HG03460 (cell line): ENCODE results near the gene KCNIP1.
"Not testable (repeated sequence)": the region's sequence is repeated elsewhere in the genome, so short reads cannot be mapped to it uniquely, and the experiment has no call there.

Experiments used
- ATAC-seq: cut with Tn5 transposase; IDR thresholded peaks from one replicate; pipeline ENCODE4 v1.9.1; 2021; ENCODE audit not compliant: unreplicated experiment

The KCNIP1 gene

DNA sequence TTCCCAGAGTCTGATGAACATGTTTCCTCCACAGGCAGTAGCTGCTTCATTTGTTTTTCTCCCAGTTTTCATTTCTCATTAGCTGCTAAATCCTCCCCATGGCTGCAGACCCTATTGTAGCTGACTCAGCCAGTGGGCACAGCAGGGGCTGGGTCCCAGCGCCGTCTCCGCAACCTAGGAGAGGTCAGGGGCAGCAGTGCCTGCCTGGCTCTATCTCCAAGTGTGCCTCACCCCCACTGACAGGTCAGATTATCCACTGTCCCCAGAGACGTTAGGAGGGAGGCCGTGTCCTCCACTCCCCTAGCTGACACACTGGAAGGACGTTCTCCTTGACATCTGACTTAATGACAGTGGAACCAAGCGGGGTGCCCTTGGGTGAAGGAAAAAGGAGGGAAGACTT is 31.1 kb downstream of the KCNIP1 start:
- ATAC-seq, result no peak

DNA sequence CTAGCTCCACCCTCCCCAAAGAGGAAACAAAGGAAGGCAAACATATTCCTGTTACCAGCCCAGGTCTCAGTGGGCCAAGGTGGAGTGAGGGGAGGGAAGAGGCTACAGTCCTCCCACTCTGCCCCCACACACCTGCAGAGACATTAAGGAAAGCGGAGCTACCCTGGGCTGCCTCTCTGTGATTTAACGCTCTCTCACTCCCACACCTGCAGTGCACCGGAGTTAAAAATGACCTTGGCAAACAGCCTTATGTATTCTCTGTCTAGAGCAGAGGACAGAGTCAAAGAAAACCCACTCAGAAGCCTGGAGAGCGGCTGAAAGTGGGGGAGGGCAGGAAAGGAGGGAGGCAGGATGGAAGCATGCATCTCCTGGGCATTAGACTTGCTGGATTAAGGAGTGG is 32.7 kb downstream of the KCNIP1 start:
- no peak for ATAC-seq

DNA sequence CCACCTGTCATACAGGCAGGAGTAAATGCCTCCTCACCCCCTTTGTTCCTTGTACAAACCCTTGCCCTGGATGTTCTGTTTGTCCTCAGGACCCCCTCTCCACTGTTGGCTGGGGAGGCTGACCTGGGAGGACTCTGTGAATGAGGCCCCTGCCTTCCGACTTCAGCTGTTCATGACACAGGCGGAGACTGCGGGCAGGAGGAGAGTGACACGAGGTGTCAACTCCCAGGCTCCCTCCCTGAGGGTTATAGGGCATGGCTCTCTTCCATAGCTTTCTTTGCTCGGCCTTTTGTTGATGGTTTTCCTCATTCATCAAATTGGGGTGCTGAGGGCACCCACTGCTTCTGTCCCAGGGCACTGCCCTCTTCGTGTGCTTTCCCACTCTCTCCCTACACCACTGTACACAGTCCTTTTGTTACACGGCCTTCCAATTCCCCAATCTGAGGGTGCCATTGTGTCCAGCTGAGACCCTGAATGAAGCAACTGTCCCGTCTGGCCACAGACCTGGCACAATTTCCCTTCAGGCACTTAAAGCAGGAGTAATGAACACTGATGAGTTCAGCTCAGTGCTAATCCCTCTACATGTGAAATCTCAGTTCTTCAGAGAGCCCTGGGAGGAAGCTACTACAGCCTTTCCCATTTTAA is 33.8 kb downstream of the KCNIP1 start:
- no peak for ATAC-seq

DNA sequence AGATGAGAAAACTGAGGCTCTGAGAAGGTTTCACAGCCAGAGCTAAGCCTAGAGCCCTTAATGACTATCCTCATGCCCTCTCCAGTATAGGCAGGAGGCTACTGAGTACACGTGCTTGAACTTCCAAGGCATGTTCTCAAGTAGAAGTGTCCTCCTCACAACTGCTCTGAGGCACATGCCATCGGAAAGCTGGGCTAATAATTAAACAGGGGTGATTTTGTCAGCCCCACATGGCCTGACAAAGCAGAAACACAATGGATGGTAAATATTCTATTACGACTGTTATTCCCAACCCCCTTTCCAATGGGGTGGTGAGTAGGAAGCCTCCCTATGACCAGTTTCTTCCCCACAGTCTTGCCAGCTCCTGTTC is 34.3 kb downstream of the KCNIP1 start:
- ATAC-seq, result no peak

DNA sequence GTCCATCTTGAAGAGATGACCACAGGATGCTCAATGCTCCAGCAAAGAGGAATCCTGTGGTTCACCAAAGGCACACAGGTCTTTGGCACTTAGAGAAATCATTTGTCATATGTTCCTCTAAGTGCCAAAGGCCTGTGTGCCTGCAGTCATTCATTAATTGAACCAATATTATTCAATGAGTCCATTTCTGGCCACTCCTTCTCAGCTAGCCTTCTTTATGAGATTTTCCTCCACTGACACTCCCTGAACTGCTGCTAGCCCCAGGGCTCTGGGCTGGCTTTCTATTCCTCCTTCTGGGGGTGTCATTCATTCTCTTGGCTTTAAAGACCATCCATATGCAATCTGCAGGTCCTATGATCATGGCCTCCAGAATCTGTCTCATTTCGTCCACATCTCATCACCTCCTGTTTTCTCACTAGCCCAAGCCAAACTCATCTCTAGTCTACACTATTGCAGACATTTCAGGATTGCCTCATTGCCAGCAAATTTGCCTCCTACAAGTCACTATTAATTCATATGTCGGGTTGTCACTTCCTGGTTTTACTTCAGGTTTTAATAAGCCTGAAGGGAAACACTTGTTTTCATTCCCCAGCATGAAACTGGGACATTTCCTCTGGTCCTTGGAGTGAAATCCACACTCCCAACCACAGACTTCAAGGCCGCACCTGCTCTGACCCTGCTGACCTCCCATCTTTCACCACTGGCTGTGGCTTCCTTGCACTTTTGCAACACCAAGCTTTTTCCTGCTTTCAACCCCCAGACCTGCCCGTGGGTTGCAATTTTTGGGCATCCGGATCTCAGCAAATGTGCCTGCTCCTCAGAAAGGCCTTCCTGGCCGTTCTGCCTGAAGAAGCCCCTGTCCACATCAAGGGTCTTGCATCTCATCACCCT is 35.1 kb downstream of the KCNIP1 start:
- ATAC-seq, result no peak

DNA sequence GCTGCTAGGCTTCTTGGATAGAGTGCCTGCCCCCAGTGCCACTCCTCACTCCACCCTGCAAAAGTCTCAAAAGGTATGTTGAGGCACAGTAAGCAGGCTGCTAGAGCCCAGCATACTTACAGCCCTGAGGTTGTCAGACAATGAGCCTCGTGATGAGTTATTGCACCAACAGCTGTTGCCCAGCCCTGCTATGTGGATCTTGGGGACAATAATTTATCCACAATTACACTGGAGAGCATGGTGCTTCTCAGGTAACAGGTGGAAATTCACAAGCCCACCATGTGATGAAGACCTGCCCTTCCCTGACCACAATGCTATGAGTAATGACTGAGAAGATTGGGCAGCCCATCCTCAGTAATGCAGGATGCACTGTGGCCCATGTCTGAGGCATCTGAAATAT is 36.5 kb downstream of the KCNIP1 start:
- no peak for ATAC-seq

DNA sequence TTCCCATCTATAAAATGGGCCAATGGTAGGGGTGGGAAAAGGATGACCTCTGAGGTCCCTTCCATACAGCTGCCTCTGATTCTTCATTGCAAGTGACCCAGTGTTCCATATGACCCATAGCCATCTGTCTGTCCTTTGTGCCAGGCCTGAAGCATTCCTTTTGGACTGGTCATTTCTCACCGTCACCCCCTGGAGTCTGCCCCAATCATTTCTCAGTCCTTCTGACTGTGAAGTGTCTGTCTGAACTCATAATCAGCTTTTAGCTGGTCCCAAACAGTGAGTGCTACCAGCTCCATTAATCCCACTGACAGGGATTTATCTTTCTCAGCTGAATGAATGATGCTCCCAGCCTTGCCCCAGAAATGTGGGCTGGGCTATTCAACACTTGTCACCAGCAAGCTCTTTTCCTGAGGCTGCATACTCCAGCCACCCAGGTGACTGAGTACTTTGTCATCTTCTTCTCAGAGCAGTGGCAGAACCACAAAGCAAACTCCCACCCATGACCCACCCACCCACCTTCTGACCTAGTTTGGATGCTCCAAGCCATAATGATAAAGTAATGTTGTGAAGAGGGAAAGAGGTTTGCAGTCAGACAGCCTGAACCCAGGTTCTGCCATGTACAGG is 37.4 kb downstream of the KCNIP1 start:
- ATAC-seq, result no peak

DNA sequence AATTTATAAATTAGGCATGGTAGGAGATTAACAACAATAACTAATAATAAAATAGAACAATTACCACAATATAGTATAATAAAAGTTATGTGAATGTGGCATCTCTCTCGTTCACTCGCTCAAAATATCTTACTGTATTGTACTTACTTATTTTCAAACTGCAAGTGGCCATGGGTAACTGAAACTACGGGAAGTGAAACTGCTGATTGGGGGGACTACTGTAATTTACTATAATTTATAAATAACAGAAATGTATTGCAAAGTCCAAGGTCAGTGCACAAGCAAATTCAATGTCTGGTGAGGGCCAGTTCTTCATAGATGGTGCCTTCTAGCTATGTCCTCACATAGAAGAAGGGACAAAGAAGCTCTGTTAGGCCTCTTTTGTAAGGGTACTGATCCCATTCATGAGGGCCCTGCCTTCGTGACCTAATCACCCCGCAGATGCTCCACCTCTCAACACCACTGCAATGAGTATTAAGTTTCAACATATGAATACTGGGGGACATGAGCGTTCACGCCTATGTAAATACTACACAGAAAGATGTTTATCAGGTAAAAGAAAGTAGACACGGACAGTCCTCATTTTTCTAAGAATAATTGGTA is 39.0 kb downstream of the KCNIP1 start:
- no peak for ATAC-seq

DNA sequence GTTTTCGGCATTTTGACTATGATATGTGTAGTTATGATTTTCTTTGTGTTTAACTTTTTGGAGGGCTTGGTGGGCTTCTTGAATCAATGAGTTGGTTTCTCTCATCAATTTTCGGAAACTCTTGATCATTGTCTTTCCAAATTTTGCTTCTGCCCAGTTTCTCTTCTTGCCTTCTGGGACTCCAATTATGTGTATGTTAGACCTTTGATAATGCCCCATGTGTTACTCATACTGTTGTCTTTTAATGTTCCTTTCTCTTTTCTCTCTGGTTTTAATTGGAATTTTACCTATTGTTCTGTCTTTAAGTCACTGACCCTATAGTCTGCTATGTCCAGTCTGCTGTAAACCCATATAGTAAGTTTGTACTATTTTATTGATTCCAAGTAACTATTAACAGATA is 41.5 kb downstream of the KCNIP1 start:
- ATAC-seq, result no peak

DNA sequence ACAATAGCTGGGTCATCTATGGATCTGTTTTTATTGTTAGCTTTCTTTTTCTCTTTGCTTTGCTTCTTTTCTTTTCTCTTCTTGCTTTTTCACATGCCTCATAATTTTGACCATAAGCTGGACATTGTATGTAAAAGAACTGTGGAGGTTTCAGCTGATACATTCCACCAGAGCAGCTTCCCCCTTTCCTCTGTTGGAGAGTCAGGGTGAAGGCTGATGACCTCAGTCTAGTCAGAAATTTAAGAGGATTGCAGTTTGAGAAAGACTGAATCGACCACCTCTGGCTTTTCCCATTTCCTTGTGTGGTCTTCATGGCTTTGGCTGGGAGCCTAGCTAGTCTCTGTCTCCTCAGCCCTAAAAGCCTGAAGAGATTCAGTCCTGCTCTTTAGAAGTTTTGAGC is 42.0 kb downstream of the KCNIP1 start:
- ATAC-seq, result no peak

DNA sequence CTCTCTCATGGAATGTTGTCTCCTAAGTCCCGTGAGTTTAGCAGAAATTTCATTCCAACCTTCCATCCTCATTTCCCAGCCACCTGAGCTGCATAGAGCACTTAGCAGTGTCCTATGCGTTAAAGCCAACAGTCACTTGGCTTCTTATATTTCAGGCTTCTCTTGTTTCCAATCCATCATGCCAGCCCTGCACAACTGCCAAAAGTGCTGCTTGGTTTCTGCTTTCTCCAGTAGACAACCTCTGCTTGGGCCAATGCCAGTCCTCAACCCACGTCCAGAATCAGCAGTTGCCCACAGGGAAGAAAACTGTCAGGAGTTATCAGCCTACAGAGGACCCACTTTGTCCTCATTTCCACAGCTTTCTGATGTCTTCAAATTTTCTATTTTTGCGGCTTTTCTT is 42.5 kb downstream of the KCNIP1 start:
- no peak for ATAC-seq

DNA sequence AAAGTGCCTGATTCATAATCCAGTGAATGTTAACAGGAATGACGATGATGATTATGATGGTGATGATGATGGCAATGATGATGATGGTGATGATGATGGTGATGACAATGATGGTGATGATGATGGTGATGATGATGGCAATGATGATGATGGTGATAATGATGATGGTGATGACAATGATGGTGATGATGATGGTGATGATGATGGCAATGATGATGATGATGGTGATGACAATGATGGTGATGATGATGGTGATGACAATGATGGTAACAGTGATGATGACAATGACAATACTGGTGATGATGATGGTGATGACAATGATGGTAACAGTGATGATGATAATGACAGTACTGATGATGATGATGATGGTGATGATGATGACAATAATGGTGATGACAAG is 46.6 kb downstream of the KCNIP1 start:
- ATAC-seq, result not testable (repeated sequence)

DNA sequence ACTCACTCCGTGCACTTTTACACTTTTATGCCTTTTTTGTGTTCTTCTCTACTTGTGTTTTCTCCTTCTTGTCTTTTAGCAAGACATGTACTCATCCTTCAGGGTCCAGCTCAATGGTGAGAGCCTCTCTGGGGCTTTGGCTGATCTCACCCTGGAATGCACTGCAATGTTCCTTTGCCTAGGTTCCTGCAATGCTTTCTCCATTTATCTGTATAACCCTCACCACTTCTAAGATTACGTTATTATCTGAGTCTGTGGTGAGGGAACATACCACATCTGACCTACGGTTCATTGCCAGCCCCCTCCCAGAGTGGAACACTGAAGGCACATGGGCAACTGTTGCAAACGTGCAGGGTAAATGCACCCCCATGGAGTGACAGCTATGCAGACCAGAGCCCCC is 47.3 kb downstream of the KCNIP1 start:
- no peak for ATAC-seq

DNA sequence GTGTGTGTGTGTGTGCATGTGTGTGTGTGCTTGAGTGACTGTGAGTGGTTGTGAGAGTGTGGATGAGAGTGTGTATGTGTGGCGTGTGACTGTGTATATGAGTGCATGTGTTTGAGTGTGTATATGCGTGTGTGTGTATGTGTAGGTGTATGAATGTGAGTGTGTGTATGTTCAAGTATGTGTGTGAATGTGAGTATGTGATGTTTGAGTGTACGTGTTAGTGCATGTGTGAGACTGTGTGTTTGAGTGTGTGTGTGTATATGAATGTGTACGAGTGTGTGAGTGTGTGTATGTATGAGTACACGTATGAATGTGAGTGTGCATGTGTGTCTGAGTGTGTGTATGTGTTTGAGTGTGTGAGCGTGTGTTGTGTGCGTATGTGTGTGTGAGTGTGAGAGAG is 47.8 kb downstream of the KCNIP1 start:
- no peak for ATAC-seq

DNA sequence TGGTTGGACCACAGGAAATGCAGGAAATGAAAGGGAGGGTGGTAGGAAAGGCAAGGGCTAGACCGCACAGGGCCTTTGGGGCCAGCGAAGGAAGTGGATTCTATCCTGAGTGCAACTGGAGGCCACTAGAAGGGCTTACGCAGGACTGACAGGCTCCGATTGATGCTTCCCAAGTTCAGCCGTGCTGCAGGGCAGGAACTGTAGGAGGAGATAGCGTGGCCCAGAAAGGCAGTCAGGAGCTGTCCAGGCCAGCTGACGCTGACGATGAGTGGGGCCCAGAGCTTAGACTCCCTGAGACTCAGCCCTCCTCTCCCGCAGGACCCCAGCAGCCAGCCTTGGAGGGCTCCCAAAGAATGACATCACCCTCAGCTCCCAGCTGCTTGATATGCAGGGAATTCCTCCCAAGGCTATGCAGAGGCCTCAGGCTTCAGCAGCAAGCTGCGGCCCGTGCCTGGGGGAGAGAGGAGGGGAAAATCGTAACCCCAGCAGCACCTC is 48.8 kb downstream of the KCNIP1 start:
- no peak for ATAC-seq

DNA sequence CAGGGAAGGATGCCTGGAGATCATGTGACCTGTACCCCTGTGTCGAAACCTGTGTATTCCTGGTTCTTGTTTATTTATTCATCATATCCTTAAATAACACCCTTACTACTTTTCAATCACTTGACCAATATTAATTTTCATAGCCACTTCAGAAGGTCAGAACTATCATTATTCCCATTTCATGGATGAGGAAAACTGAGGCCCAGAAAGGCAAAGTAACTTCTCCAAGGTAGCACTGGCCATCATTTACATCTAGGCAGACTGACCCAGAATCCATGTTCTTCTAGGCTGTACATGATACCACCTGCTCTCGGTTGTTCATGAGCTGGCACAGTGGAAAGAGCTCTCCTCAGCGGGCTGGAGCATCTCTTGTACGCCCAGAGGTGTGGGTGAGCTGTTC is 49.4 kb downstream of the KCNIP1 start:
- ATAC-seq, result no peak

DNA sequence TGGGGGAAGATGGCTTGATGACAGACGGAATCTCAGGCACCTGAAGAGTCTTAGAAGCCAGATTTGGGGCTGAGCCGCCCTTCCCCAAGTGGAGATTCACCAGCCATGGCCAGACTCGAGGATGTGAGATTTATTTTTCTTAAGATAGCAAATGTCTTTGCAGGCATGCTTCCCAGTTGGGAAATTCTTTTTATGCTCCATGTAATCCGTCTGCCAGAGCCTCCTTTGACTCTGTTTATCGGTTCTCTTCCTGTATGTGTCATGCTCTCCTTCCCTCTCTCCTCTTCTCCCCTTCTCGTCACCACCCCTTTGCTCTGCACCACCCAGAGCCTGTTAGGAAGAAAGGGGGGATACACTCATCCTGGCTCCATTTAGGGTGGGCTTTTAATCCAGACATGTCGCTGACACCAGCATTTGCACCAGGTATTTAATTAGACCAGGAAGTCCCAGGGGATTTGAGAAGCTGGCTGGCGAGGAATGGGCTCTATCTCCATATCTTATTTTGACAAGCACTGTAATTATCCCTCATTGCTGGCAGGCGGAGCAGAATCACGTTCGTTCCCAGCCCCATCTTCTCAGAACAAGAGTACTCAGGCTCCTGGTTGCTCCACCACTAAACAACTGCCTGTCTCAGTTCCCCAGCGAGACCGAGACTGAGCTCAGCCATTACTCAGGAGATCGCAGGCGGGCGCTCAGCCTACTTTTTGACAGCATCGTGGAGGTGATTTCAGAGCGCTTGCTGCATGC is 50.9 kb downstream of the KCNIP1 start:
- no peak for ATAC-seq

DNA sequence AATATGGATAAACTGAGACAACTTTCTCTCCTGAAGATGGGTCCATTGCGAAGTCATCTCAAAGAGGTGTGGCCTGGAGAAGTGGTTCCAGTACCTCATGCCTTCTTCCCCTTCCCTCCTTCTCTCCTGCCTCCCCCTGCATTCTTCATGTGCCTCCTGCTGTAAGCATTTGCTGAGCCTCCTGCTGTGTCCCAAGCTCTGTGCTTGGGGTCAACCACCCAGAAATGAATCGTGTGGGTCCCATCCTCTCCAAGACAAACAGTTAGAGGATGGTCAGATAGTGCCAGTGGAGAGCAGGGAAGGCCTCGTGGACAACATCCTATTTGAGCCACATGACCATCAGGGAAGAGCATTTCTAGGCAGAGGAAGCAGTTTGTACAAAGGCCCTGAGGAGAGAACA is 53.5 kb downstream of the KCNIP1 start:
- no peak for ATAC-seq

DNA sequence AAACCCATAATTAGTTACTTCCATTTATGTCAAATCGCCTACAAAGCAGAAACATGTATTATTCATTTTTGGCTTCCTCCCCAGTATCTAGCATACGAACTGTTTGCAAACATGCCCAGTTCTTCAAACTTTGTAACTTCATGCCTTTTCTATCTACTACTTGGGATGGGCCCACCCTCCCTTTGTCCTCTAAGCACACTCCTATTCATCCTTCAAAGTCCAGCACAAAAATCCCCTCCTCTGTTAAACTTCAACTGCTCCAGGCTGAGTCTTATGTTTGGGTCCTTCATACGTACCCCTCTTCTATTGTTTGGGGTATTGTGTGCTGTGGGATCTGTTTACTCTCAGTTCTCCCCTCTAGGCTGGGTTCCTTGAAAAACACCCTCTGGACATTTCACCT is 55.5 kb downstream of the KCNIP1 start:
- ATAC-seq, result no peak

DNA sequence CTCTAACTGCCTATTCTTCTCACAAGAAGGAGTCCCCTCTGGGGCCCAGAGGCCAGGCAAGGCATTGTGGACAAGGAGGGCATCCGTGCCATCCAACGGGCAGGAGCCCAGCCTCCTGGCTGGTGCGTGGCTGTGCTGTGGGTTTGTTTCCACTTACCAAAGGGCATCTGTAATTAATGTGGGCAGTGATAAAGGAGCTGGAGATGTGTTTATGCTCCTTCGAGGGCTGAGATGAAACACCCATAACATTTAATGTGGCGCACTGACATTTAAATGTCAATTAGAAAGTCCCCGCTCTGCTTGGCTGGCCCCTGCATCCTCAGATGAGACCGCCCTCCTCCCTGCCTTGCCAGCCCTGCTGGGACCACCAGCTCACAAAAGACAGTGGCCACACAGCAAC is 57.1 kb downstream of the KCNIP1 start:
- ATAC-seq, result no peak
